ENCODE results near the gene SPRR1B.

- TF ChIP-seq, protein P1, sequence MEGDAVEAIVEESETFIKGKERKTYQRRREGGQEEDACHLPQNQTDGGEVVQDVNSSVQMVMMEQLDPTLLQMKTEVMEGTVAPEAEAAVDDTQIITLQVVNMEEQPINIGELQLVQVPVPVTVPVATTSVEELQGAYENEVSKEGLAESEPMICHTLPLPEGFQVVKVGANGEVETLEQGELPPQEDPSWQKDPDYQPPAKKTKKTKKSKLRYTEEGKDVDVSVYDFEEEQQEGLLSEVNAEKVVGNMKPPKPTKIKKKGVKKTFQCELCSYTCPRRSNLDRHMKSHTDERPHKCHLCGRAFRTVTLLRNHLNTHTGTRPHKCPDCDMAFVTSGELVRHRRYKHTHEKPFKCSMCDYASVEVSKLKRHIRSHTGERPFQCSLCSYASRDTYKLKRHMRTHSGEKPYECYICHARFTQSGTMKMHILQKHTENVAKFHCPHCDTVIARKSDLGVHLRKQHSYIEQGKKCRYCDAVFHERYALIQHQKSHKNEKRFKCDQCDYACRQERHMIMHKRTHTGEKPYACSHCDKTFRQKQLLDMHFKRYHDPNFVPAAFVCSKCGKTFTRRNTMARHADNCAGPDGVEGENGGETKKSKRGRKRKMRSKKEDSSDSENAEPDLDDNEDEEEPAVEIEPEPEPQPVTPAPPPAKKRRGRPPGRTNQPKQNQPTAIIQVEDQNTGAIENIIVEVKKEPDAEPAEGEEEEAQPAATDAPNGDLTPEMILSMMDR (IDR thresholded peaks at IDR 0.05) = no peak
- no peak for TF ChIP-seq POLR2AphosphoS5 (IDR thresholded peaks at IDR 0.05; ENCODE audit: low read depth, low read length)
Measured at GRCh38 chr1:152995842-152996241, 35.2 kb upstream of the SPRR1B start.
